H1 (cell line): ENCODE results near the gene CCDC195. TPM values are rescaled to one million over a fixed set of nuclear protein-coding genes. Genes with fewer than 3 reads are reported as not detected.

ENCODE experiments used
- CTCF ChIA-PET: fragments of 300-600 bp; sonication (Branson Sonifier 250); formaldehyde crosslinking; loops from one replicate; lab custom pipeline; 2021; ENCODE audit not compliant: partially characterized antibody; lab: Charles Lee
- POLR2A ChIA-PET: fragments of 300-600 bp; sonication (Branson Sonifier 250); formaldehyde crosslinking; loops from one replicate; lab custom pipeline; 2021; ENCODE audit warnings: inconsistent platforms; ENCODE audit not compliant: partially characterized antibody; lab: Charles Lee
- DNase-seq, 2 experiments: peaks; one replicate each; pipeline versions ENCODE4 v3.0.0 to v3.0.0-alpha.2; 2010 to 2022; ENCODE audit warnings: low spot score in 2 of 2, low read depth in 1 of 2, mixed read lengths in 1 of 2
- FAIRE-seq: peaks from 2 replicates; lab custom pipeline; 2011; peaks lifted over from hg19 to GRCh38; lab: Jason Lieb, UNC
- H2AFZ ChIP-seq: 2 replicates; pipeline ENCODE4 v1.8.1; 2012; ENCODE audit warnings: low read length, inconsistent platforms
- H2AK5ac ChIP-seq: 2 replicates; pipeline ENCODE4 v1.6.1; 2013; ENCODE audit warnings: low read depth, low read length
- H2BK120ac ChIP-seq: replicated peaks from 2 replicates; pipeline ENCODE3; 2013; ENCODE audit warnings: low read depth, low read length, inconsistent platforms
- H2BK12ac ChIP-seq: 2 replicates; pipeline ENCODE4 v1.6.1; 2013; ENCODE audit warnings: low read depth, low read length
- H2BK15ac ChIP-seq: 2 replicates; pipeline ENCODE4 v1.6.1; 2013; ENCODE audit warnings: low read length
- H2BK20ac ChIP-seq: 2 replicates; pipeline ENCODE4 v1.6.1; 2013; ENCODE audit warnings: low read length
- H2BK5ac ChIP-seq: 2 replicates; pipeline ENCODE4 v1.6.1; 2013; ENCODE audit warnings: low read depth, low read length
- H3K14ac ChIP-seq: 2 replicates; pipeline ENCODE4 v1.6.1; 2013; ENCODE audit warnings: inconsistent platforms; ENCODE audit not compliant: insufficient read length
- H3K18ac ChIP-seq: 2 replicates; pipeline ENCODE4 v1.6.1; 2013; ENCODE audit warnings: low read length; ENCODE audit errors: extremely low read depth
- H3K23ac ChIP-seq: 2 replicates; pipeline ENCODE4 v1.6.1; 2013; ENCODE audit warnings: inconsistent platforms; ENCODE audit not compliant: insufficient read length
- H3K23me2 ChIP-seq: 2 replicates; pipeline ENCODE4 v1.6.1; 2013; ENCODE audit warnings: low read depth, low read length
- H3K27ac ChIP-seq: 2 replicates; pipeline ENCODE4 v1.6.1; 2011; ENCODE audit warnings: low read depth, low read length, inconsistent platforms
- H3K27me3 ChIP-seq, 4 experiments: replicated peaks in 1 of 4; 1 replicate in 1 of 4; 2 replicates in 3 of 4; pipeline versions ENCODE4 v1.6.1 to v1.8.1; 2011 to 2013; ENCODE audit warnings: low read length in 3 of 4, mild to moderate bottlenecking in 3 of 4, inconsistent platforms in 2 of 4, mixed read lengths in 2 of 4, moderate library complexity in 1 of 4; ENCODE audit not compliant: control insufficient read depth in 3 of 4, insufficient read depth in 3 of 4; ENCODE audit errors: extremely low read depth in 1 of 4
- H3K36me3 ChIP-seq, 4 experiments: 2 replicates each; pipeline versions ENCODE4 v1.6.1 to v1.8.1; 2011 to 2013; ENCODE audit warnings: mild to moderate bottlenecking in 4 of 4, low read length in 3 of 4, moderate library complexity in 2 of 4, control low read depth in 1 of 4, inconsistent platforms in 1 of 4; ENCODE audit not compliant: insufficient read depth in 4 of 4, control insufficient read depth in 2 of 4
- H3K4ac ChIP-seq: replicated peaks from 2 replicates; pipeline ENCODE3; 2013; ENCODE audit warnings: low read length, low read depth, mixed read lengths, inconsistent platforms; ENCODE audit not compliant: insufficient read length
- H3K4me1 ChIP-seq, 4 experiments: replicated peaks in 1 of 4; 1 replicate in 1 of 4; 2 replicates in 3 of 4; pipeline versions ENCODE4 v1.6.1 to v1.8.1; 2011 to 2013; ENCODE audit warnings: low read length in 3 of 4, inconsistent platforms in 2 of 4, mixed read lengths in 1 of 4; ENCODE audit not compliant: insufficient read depth in 4 of 4, control insufficient read depth in 3 of 4
- H3K4me2 ChIP-seq, 2 experiments: 2 replicates each; pipeline versions ENCODE4 v1.6.1 to v1.8.1; 2011 to 2013; ENCODE audit warnings: low read depth in 2 of 2, low read length in 2 of 2, control low read depth in 1 of 2, inconsistent platforms in 1 of 2, mild to moderate bottlenecking in 1 of 2; ENCODE audit not compliant: insufficient read depth in 1 of 2
- H3K4me3 ChIP-seq, 4 experiments: fragments of 200-600, 300-600 bp in 1 of 4; sonication (generic), shearing (Covaris generic), sonication (Bioruptor Twin) in 1 of 4; 2 replicates each; pipeline versions ENCODE4 v1.5.1 to v1.8.1; 2011 to 2016; ENCODE audit warnings: low read length in 4 of 4, low read depth in 3 of 4, control low read depth in 2 of 4, inconsistent platforms in 2 of 4, mild to moderate bottlenecking in 2 of 4, mixed read lengths in 1 of 4, moderate library complexity in 1 of 4; ENCODE audit not compliant: insufficient read depth in 2 of 4; ENCODE audit errors: extremely low read depth in 1 of 4
- H3K56ac ChIP-seq: replicated peaks from 2 replicates; pipeline ENCODE3; 2013; ENCODE audit warnings: low read depth, mild to moderate bottlenecking, mixed read lengths, low read length, inconsistent platforms; ENCODE audit not compliant: insufficient read length
- H3K79me1 ChIP-seq: 2 replicates; pipeline ENCODE4 v1.6.1; 2013; ENCODE audit warnings: low read depth, low read length, control low read depth
- H3K79me2 ChIP-seq, 2 experiments: 2 replicates each; pipeline versions ENCODE4 v1.6.1 to v1.8.1; 2012 to 2013; ENCODE audit warnings: low read length in 2 of 2, mild to moderate bottlenecking in 2 of 2, inconsistent platforms in 1 of 2; ENCODE audit not compliant: insufficient read depth in 2 of 2, control insufficient read depth in 1 of 2
- H3K9ac ChIP-seq, 4 experiments: replicated peaks in 1 of 4; 1 replicate in 1 of 4; 2 replicates in 3 of 4; pipeline versions ENCODE4 v1.6.1 to v1.8.1; 2011 to 2013; ENCODE audit warnings: low read depth in 3 of 4, low read length in 3 of 4, control low read depth in 2 of 4, mild to moderate bottlenecking in 2 of 4, moderate library complexity in 2 of 4, inconsistent platforms in 1 of 4; ENCODE audit errors: extremely low read depth in 1 of 4
- H3K9me3 ChIP-seq, 2 experiments: 2 replicates each; pipeline versions ENCODE4 v1.6.1 to v1.8.1; 2012 to 2013; ENCODE audit warnings: mild to moderate bottlenecking in 2 of 2, moderate library complexity in 2 of 2, control low read depth in 1 of 2, inconsistent platforms in 1 of 2, low read depth in 1 of 2, low read length in 1 of 2, mixed read lengths in 1 of 2; ENCODE audit not compliant: insufficient read depth in 2 of 2
- H4K20me1 ChIP-seq, 2 experiments: replicated peaks in 1 of 2; 2 replicates each; pipeline versions ENCODE3 to v1.8.1; 2011 to 2013; ENCODE audit warnings: inconsistent platforms in 2 of 2, low read length in 2 of 2, mild to moderate bottlenecking in 1 of 2; ENCODE audit not compliant: insufficient read depth in 2 of 2, control insufficient read depth in 1 of 2
- H4K5ac ChIP-seq: 2 replicates; pipeline ENCODE4 v1.6.1; 2013; ENCODE audit warnings: low read length, low read depth, mixed read lengths, inconsistent platforms; ENCODE audit not compliant: insufficient read length
- H4K8ac ChIP-seq: 2 replicates; pipeline ENCODE4 v1.8.0; 2013; ENCODE audit warnings: mild to moderate bottlenecking, moderate library complexity, low read length, inconsistent platforms; ENCODE audit not compliant: insufficient read depth; ENCODE audit errors: extremely low read depth
- H4K91ac ChIP-seq: replicated peaks from 2 replicates; pipeline ENCODE3; 2013; ENCODE audit warnings: low read length, mixed read lengths, inconsistent platforms; ENCODE audit not compliant: insufficient read length
- WGBS, 2 experiments: shearing (Covaris generic) in 1 of 2; methylation state at CpG; one replicate each; pipeline versions ENCODE4 v1.1.6 to v1.1.7; 2013 to 2015; ENCODE audit warnings: low lambda C conversion rate in 2 of 2, mixed read lengths in 2 of 2, inconsistent platforms in 1 of 2, low coverage in 1 of 2, missing lambda C conversion rate in 1 of 2; ENCODE audit not compliant: insufficient replicate concordance in 2 of 2, insufficient coverage in 1 of 2, insufficient read length in 1 of 2; ENCODE audit errors: extremely low coverage in 1 of 2, missing lambda C conversion rate in 1 of 2; 5-methylcytosine and 5-hydroxymethylcytosine counted together
- polyA plus RNA-seq, 7 experiments: library from polyadenylated mRNA; depleted of rRNA in 3 of 7; stranded (reverse) in 5 of 7; unstranded in 2 of 7; fragments of >200 nt in 5 of 7; fragments of 200-250 nt in 2 of 7; gene quantifications; 1 replicate in 5 of 7; 2 replicates in 1 of 7; 4 replicates in 1 of 7; pipeline versions ENCODE4 v1.2.1 to v1.2.3, GENCODE V29; 2011 to 2013; ENCODE audit warnings: missing spikeins in 2 of 7, mixed read lengths in 2 of 7
- total RNA-seq: library from RNA; stranded (reverse); fragmentation: NEBNext Ultra II Directional; extraction: Animal tissue kit (Norgen Biotek cat#: 25700); gene quantifications from 2 replicates; pipeline ENCODE4 v1.2.1, GENCODE V29; 2021

The CCDC195 gene
- total and polyA plus RNA-seq, 2 of the 8 experiments (the other 6 are each of a cell fraction or from before 2014, with no cell fraction given), result not detected

DNA sequence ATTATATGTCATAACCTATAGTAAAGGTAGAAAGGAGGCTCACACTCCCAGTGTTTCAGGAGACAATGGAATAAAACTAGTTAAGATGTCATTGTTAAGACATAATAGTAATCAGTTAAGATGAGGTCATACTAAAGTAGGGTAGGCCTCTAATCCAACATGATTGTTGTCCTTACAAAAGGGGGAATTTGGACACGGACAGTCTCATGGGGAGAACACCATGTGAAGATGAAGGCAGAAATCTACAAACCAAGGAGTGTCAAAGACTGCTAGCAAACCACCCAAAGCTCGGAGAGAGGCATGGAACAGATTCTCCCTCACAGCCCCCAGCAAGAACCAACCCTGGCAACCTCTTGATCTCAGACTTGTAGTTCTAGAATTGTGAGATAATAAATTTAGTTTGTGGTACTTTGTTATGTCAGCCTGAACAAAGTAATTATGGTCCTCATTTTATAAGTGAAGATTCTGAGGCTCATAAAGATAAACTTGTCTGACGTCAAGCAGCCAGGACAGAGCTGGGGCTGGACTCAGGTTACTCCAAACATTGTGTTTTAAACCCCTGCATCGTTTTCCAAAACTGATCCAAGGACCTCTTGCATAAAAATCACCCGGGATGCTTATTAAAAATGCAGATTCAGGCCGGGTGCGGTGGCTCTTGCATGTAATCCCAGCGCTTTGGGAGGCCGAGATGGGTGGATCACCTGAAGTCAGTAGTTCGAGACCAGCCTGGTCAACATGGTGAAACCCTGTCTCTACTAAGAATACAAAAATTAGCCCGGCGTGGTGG lies 47.8 kb downstream of the CCDC195 start:
- no peaks in the 10 kb centered on the region for H3K36me3 ChIP-seq
- H3K23ac ChIP-seq, result no peak overlapping the region
- H2BK120ac ChIP-seq, result no peak overlapping the region
- H3K79me2 ChIP-seq, result no peaks in the 10 kb centered on the region
- H2BK20ac ChIP-seq, result no peak overlapping the region
- no peak overlapping the region for H3K9ac ChIP-seq
- peaks cover under 1 to 13% of the 10 kb centered on the region in 2 experiments; a peak in 3 of 4 replicates for H3K9me3 ChIP-seq
- no peak overlapping the region for H3K14ac ChIP-seq
- no peak overlapping the region for H2BK15ac ChIP-seq
- no peak overlapping the region for H3K4me2 ChIP-seq
- no peak overlapping the region for H4K8ac ChIP-seq
- no peak overlapping the region for H2BK12ac ChIP-seq
- no peak overlapping the region for H4K91ac ChIP-seq
- POLR2A ChIA-PET, result no interaction called here
- H2BK5ac ChIP-seq, result no peak overlapping the region
- no peak overlapping the region for H3K4ac ChIP-seq
- H2AK5ac ChIP-seq, result no peak overlapping the region
- no peak overlapping the region for H3K27ac ChIP-seq
- CTCF ChIA-PET, result interaction anchor here (0.6 to 0.8 kb wide), 2 partner anchors 18 to 53 kb away, joined by 3 to 4 read pairs; no protein-coding TSS in a partner anchor
- H4K5ac ChIP-seq, result no peak overlapping the region
- no peaks in the 10 kb centered on the region for H4K20me1 ChIP-seq
- WGBS, 2 experiments, result 93% methylated on average over 12 of the region's 12 CpGs; no CpG with 5 or more reads in 1 of the 2 experiments
- H2AFZ ChIP-seq, result no peak overlapping the region
- no peaks in the 10 kb centered on the region for H3K79me1 ChIP-seq
- H3K4me3 ChIP-seq, result no peak overlapping the region
- H3K27me3 ChIP-seq, result no peaks in the 10 kb centered on the region
- no peak for DNase-seq
- peaks cover 0 to 5% (median 2%) of the 10 kb centered on the region in 4 experiments; a peak in 1 of 7 replicates for H3K4me1 ChIP-seq
- H3K23me2 ChIP-seq, result no peaks in the 10 kb centered on the region
- no peak for FAIRE-seq
- no peak overlapping the region for H3K56ac ChIP-seq
- H3K18ac ChIP-seq, result no peak overlapping the region
